Breast epithelium (tissue), 3 donors: ENCODE results near the gene VSIR.

Source experiments
- CTCF ChIP-seq, 3 donors: fragments of 450-650 bp; IDR thresholded peaks; one replicate each; pipeline ENCODE4 v1.5.1; 2016 to 2017; ENCODE audit warnings: antibody characterized with exemption in 3 of 3, mild to moderate bottlenecking in 3 of 3, moderate library complexity in 3 of 3
- POLR2A ChIP-seq: fragments of 450-650 bp; IDR thresholded peaks from one replicate; pipeline ENCODE4 v1.6.1; 2016; ENCODE audit warnings: antibody characterized with exemption, mild to moderate bottlenecking, moderate library complexity
- POLR2AphosphoS5 ChIP-seq, 3 donors: sonication (generic); formaldehyde crosslinking; IDR thresholded peaks; one replicate each; pipeline ENCODE4 v1.6.1; 2017; ENCODE audit warnings: antibody characterized with exemption in 3 of 3

GRCh38 chr10:71745664-71746250, 27.6 kb downstream of the VSIR start:
- TF ChIP-seq CTCF (IDR thresholded peaks at IDR 0.05) (no peak), POLR2AphosphoS5 (IDR thresholded peaks at IDR 0.05) (no peak), POLR2A (no peak)
